ENCODE data around the gene NECAB3.
"Not testable (repeated sequence)": the region's sequence is repeated elsewhere in the genome, so short reads cannot be mapped to it uniquely, and the experiment has no call there.

The NECAB3 gene

DNA sequence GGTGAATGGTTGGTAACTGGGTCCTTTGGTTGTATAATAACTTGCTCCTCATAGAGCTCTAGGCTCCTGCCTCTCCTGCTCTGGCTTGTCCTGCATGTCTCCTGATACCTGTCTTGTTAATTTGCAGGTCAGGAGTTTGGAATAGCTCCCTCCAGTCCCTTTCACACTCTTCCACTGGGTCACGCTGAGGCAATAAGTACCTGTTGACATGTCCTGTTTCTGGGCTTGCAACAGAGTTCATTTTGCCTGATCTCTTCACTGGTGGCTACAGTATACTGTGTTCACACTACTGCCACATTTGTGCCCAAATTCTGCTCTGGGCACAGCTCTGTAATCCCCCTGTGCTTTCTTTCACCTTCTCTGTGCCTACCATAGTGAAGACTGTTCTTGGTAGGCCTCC is 37.5 kb downstream of the NECAB3 start:
- H3K36me3 ChIP-seq (ENCODE audit: control insufficient read depth, low read length) = peaks cover 5% of the 10 kb centered on the region; the same call in 1 of the 2 replicates
- H3K79me2 ChIP-seq (ENCODE audit: control insufficient read depth, low read length) = no peaks in the 10 kb centered on the region
- H3K27ac ChIP-seq (ENCODE audit: low read depth, low read length) = no peak overlapping the region
- TF ChIP-seq, protein P1, sequence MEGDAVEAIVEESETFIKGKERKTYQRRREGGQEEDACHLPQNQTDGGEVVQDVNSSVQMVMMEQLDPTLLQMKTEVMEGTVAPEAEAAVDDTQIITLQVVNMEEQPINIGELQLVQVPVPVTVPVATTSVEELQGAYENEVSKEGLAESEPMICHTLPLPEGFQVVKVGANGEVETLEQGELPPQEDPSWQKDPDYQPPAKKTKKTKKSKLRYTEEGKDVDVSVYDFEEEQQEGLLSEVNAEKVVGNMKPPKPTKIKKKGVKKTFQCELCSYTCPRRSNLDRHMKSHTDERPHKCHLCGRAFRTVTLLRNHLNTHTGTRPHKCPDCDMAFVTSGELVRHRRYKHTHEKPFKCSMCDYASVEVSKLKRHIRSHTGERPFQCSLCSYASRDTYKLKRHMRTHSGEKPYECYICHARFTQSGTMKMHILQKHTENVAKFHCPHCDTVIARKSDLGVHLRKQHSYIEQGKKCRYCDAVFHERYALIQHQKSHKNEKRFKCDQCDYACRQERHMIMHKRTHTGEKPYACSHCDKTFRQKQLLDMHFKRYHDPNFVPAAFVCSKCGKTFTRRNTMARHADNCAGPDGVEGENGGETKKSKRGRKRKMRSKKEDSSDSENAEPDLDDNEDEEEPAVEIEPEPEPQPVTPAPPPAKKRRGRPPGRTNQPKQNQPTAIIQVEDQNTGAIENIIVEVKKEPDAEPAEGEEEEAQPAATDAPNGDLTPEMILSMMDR (IDR thresholded peaks at IDR 0.05; ENCODE audit: low read depth, low read length, poor library complexity, severe bottlenecking) = no peak
- no peak for TF ChIP-seq EZH2phosphoT487 (IDR thresholded peaks at IDR 0.05; ENCODE audit: borderline replicate concordance, low read length)
- H4K20me1 ChIP-seq (ENCODE audit: control insufficient read depth, insufficient read depth, low read depth, low read length) = no peaks in the 10 kb centered on the region
- H3K27me3 ChIP-seq (ENCODE audit: control insufficient read depth, low read length) = no peaks in the 10 kb centered on the region
- no peaks in the 10 kb centered on the region for H3F3A ChIP-seq (ENCODE audit: control insufficient read depth, insufficient read depth)
- no peaks in the 10 kb centered on the region for H3K9me3 ChIP-seq (ENCODE audit: control insufficient read depth, insufficient read depth, low read length)
- H3K4me2 ChIP-seq (ENCODE audit: low read length) = no peak overlapping the region
- no peaks in the 10 kb centered on the region for H3K9me2 ChIP-seq (replicated peaks; ENCODE audit: control insufficient read depth, low read length)
- no peak overlapping the region for H3K4me3 ChIP-seq (ENCODE audit: low read length)
- H3K4me1 ChIP-seq (ENCODE audit: control insufficient read depth, low read length) = no peaks in the 10 kb centered on the region

- Histone ChIP-seq H4K20me1 (ENCODE audit: control insufficient read depth, insufficient read depth, low read depth, low read length) (no peaks in the 10 kb centered on the region), H3K36me3 (ENCODE audit: control insufficient read depth, low read length) (peaks cover 5% of the 10 kb centered on the region; the same call in 1 of the 2 replicates), H3K27me3 (ENCODE audit: control insufficient read depth, low read length) (no peaks in the 10 kb centered on the region), H3K4me2 (ENCODE audit: low read length) (no peak overlapping the region), H3K4me3 (ENCODE audit: low read length) (no peak overlapping the region), H3F3A (ENCODE audit: control insufficient read depth, insufficient read depth) (no peaks in the 10 kb centered on the region), H3K9me3 (ENCODE audit: control insufficient read depth, insufficient read depth, low read length) (no peaks in the 10 kb centered on the region), H3K27ac (ENCODE audit: low read depth, low read length) (no peak overlapping the region), H3K9me2 (replicated peaks; ENCODE audit: control insufficient read depth, low read length) (no peaks in the 10 kb centered on the region), H3K79me2 (ENCODE audit: control insufficient read depth, low read length) (no peaks in the 10 kb centered on the region), H3K4me1 (ENCODE audit: control insufficient read depth, low read length) (no peaks in the 10 kb centered on the region)
- no peak for TF ChIP-seq EZH2phosphoT487 (IDR thresholded peaks at IDR 0.05; ENCODE audit: borderline replicate concordance, low read length)
- TF ChIP-seq, protein P1 (IDR thresholded peaks at IDR 0.05; ENCODE audit: low read depth, low read length, poor library complexity, severe bottlenecking) = no peak
Observed at GRCh38 chr20:33635341-33635740, 38.9 kb downstream of the NECAB3 start.

GRCh38 chr20:33631910-33632309 is 42.3 kb downstream of the NECAB3 start:
- H3F3A ChIP-seq (ENCODE audit: control insufficient read depth, insufficient read depth); H3K4me3 ChIP-seq (ENCODE audit: low read length); H3K9me3 ChIP-seq (ENCODE audit: control insufficient read depth, insufficient read depth, low read length); H3K4me1 ChIP-seq (ENCODE audit: control insufficient read depth, low read length); H3K79me2 ChIP-seq (ENCODE audit: control insufficient read depth, low read length); H3K4me2 ChIP-seq (ENCODE audit: low read length); H3K27ac ChIP-seq (ENCODE audit: low read depth, low read length); H3K9me2 ChIP-seq (replicated peaks; ENCODE audit: control insufficient read depth, low read length); H3K36me3 ChIP-seq (ENCODE audit: control insufficient read depth, low read length); H3K27me3 ChIP-seq (ENCODE audit: control insufficient read depth, low read length); H4K20me1 ChIP-seq (ENCODE audit: control insufficient read depth, insufficient read depth, low read depth, low read length): not testable (repeated sequence)

DNA sequence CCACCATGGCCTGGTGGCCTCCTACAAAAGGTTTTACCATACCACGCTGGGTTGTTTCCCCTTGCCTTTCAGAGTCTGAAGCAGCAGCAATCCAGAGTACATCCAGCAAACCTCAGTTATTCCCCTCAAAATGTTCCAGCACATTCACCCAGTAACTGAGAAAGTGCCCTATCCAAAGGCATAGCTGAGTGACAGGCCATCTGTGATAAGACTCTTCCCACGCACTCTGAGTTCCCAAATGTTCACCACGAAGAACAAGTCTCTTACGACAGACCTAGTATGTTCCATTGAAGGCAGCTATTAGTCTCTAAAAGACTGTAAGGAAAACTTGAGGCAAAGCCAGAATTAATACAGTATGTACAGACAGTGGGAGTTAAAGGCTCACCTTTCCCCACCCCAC is 43.7 kb downstream of the NECAB3 start:
- Histone ChIP-seq H3K79me2 (ENCODE audit: control insufficient read depth, low read length) (no peaks in the 10 kb centered on the region), H3K9me2 (replicated peaks; ENCODE audit: control insufficient read depth, low read length) (no peaks in the 10 kb centered on the region), H3K36me3 (ENCODE audit: control insufficient read depth, low read length) (peaks cover 6% of the 10 kb centered on the region; the same call in 1 of the 2 replicates), H4K20me1 (ENCODE audit: control insufficient read depth, insufficient read depth, low read depth, low read length) (no peaks in the 10 kb centered on the region), H3K4me1 (ENCODE audit: control insufficient read depth, low read length) (no peaks in the 10 kb centered on the region), H3K27me3 (ENCODE audit: control insufficient read depth, low read length) (no peaks in the 10 kb centered on the region), H3F3A (ENCODE audit: control insufficient read depth, insufficient read depth) (no peaks in the 10 kb centered on the region), H3K9me3 (ENCODE audit: control insufficient read depth, insufficient read depth, low read length) (no peaks in the 10 kb centered on the region), H3K4me2 (ENCODE audit: low read length) (no peak overlapping the region), H3K27ac (ENCODE audit: low read depth, low read length) (no peak overlapping the region), H3K4me3 (ENCODE audit: low read length) (no peak overlapping the region)
- TF ChIP-seq EZH2phosphoT487 (IDR thresholded peaks at IDR 0.05; ENCODE audit: borderline replicate concordance, low read length) = no peak
- TF ChIP-seq, protein P1 (IDR thresholded peaks at IDR 0.05; ENCODE audit: low read depth, low read length, poor library complexity, severe bottlenecking) = no peak

Measured in DOHH2 (cell line).